ENCODE data around the gene CNN2. TPM values are rescaled to one million over a fixed set of nuclear protein-coding genes. Genes with fewer than 3 reads are reported as not detected.
A peak's percentile ranks its signal among the peaks of the same experiment; 100 is the strongest.

Gene CNN2
- total and polyA plus RNA-seq, 3 donors from 2014 or later: 19.1 to 36.4 (median 28.0) TPM

- peaks cover 4% of the 10 kb centered on the region for H3K27me3 ChIP-seq
- no peaks in the 10 kb centered on the region for H3K9me3 ChIP-seq
- no peaks in the 10 kb centered on the region for H3K36me3 ChIP-seq (ENCODE audit: low read depth, missing control alignments)
- intact Hi-C loops (cut with DNase I; ENCODE audit: low total_unique reads): no loop called here
- H3K4me1 ChIP-seq: peaks cover 4% of the 10 kb centered on the region
- H3K4me3 ChIP-seq: peak overlapping the region in 1 of 2 donors; percentile 46
- H3K27ac ChIP-seq: no peak overlapping the region
- TF ChIP-seq POLR2A (IDR thresholded peaks at IDR 0.05): no peak
- TF ChIP-seq, protein P1, sequence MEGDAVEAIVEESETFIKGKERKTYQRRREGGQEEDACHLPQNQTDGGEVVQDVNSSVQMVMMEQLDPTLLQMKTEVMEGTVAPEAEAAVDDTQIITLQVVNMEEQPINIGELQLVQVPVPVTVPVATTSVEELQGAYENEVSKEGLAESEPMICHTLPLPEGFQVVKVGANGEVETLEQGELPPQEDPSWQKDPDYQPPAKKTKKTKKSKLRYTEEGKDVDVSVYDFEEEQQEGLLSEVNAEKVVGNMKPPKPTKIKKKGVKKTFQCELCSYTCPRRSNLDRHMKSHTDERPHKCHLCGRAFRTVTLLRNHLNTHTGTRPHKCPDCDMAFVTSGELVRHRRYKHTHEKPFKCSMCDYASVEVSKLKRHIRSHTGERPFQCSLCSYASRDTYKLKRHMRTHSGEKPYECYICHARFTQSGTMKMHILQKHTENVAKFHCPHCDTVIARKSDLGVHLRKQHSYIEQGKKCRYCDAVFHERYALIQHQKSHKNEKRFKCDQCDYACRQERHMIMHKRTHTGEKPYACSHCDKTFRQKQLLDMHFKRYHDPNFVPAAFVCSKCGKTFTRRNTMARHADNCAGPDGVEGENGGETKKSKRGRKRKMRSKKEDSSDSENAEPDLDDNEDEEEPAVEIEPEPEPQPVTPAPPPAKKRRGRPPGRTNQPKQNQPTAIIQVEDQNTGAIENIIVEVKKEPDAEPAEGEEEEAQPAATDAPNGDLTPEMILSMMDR (IDR thresholded peaks at IDR 0.05): no peak
- WGBS, 2 donors: 39 to 47% methylated on average over 16 to 17 of the region's 17 CpGs
- no peak for DNase-seq
Measured at GRCh38 chr19:1066251-1066747, 39.9 kb downstream of the CNN2 start.

GRCh38 chr19:1066748-1067340, 40.4 kb downstream of the CNN2 start, which contains the start of gene ARHGAP45:
TSS of gene ARHGAP45 (plus strand) at chr19:1067167. CDS start at chr19:1067406, 239 bp downstream.
- WGBS, 2 donors: 2 to 7% methylated on average over 8 to 43 of the region's 61 CpGs
- intact Hi-C loops (cut with DNase I; ENCODE audit: low total_unique reads): no loop called here
- TF ChIP-seq, protein P1 (IDR thresholded peaks at IDR 0.05): no peak
- no peak for TF ChIP-seq POLR2A (IDR thresholded peaks at IDR 0.05)
- peaks cover 4% of the 10 kb centered on the region for H3K4me1 ChIP-seq
- H3K9me3 ChIP-seq: no peaks in the 10 kb centered on the region
- peak within 1 kb of the TSS; percentile 29 to 46 for H3K4me3 ChIP-seq
- H3K27me3 ChIP-seq: peaks cover 4% of the 10 kb centered on the region
- H3K36me3 ChIP-seq (ENCODE audit: low read depth, missing control alignments): no peaks in the 10 kb centered on the region
- no peak for DNase-seq
- H3K27ac ChIP-seq: no peak within 1 kb of the TSS

- H3K36me3 ChIP-seq (ENCODE audit: low read depth, missing control alignments): no peaks in the 10 kb centered on the region
- no peaks in the 10 kb centered on the region for H3K9me3 ChIP-seq
- 4 to 18% methylated on average over 6 to 38 of the region's 38 CpGs for WGBS, 2 donors
- no peak overlapping the region for H3K27ac ChIP-seq
- peak overlapping the region; percentile 29 to 46 for H3K4me3 ChIP-seq
- TF ChIP-seq POLR2A (IDR thresholded peaks at IDR 0.05): no peak
- TF ChIP-seq, protein P1 (IDR thresholded peaks at IDR 0.05): no peak
- peaks cover 4% of the 10 kb centered on the region for H3K4me1 ChIP-seq
- peaks cover 4% of the 10 kb centered on the region for H3K27me3 ChIP-seq
- DNase-seq: no peak
- intact Hi-C loops (cut with DNase I; ENCODE audit: low total_unique reads): no loop called here
Measured at GRCh38 chr19:1067341-1067957, 41.0 kb downstream of the CNN2 start.

DNA sequence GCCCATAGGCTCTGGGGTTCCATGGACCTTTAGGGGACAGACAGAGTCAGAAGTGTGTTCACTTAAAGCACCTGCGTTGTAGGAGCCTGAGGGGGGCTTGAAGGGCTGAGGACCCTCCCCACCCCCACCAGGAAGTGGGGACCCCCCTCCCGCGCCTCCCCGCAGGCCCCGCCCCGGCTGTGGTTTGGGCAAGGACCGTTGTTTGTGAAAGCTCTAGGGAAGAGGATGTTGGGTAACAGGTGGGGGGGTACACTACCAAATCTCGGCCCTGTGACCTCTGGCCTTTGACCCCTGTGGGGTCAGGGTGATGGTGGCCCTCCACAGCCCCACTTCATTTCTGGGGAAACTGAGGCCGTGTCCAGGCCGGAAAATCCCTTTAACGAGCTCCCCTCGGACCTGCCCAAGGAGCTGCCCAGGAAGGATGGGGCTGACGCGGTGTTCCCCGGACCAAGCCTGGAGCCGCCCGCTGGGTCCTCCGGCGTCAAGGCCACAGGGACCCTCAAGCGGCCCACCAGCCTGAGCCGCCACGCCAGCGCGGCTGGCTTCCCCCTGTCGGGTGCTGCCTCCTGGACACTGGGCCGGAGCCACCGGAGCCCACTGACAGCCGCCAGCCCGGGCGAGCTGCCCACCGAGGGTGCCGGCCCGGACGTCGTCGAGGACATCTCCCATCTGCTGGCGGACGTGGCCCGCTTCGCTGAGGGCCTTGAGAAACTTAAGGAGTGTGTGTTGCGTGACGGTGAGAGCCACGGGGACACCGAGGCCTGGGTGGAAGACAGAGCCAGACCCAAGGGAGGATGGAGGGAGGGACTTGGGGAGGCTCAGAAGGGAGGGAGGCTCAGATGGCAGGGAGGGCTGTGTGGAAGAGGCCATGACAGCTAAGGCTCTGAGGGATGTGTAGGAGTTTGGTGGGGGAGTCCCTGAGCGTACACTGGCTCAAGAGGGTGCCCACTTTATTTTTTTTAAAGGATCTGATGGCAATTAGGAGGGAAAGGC, 41.9 kb downstream of the CNN2 start:
- Histone ChIP-seq H3K9me3 (no peaks in the 10 kb centered on the region), H3K27ac (no peak overlapping the region), H3K4me1 (peaks cover 4% of the 10 kb centered on the region), H3K36me3 (ENCODE audit: low read depth, missing control alignments) (no peaks in the 10 kb centered on the region), H3K4me3 (peak overlapping the region in 1 of 2 donors; percentile 29), H3K27me3 (peaks cover 4% of the 10 kb centered on the region)
- intact Hi-C loops (cut with DNase I; ENCODE audit: low total_unique reads): no loop called here
- TF ChIP-seq, protein P1 (IDR thresholded peaks at IDR 0.05): no peak
- TF ChIP-seq POLR2A (IDR thresholded peaks at IDR 0.05): no peak
- DNase-seq: no peak
- WGBS, 2 donors: 71 to 81% methylated on average over 10 to 35 of the region's 45 CpGs
